Endothelial cell of umbilical vein (primary cell): Measurements from ENCODE around the gene OLFM1. TPM values are rescaled to one million over a fixed set of nuclear protein-coding genes. Genes with fewer than 3 reads are reported as not detected.

ENCODE experiments used
- BruUV-seq: library from RNA; stranded (reverse); fragments of 400-500 nt; replicated peaks from 2 replicates; lab custom pipeline; 2021; lab: Mats Ljungman, UMichigan
- CTCF ChIA-PET: fragments of 300-600, 350-600 bp; sonication (Branson Sonifier 250); formaldehyde crosslinking; loops from one replicate; lab custom pipeline; 2021; ENCODE audit warnings: antibody characterized with exemption, inconsistent platforms; lab: Charles Lee
- POLR2A ChIA-PET: fragments of 300-600, 350-600 bp; sonication (Branson Sonifier 250); formaldehyde crosslinking; loops from one replicate; lab custom pipeline; 2021; ENCODE audit warnings: antibody characterized with exemption, inconsistent platforms; lab: Charles Lee
- DNase-seq: peaks from one replicate; pipeline ENCODE4 v3.0.0-alpha.2; 2011; ENCODE audit warnings: low read depth, low spot score
- FAIRE-seq: peaks from 2 replicates; lab custom pipeline; 2011; peaks lifted over from hg19 to GRCh38; lab: Jason Lieb, UNC
- H2AFZ ChIP-seq: 2 replicates; pipeline ENCODE4 v1.6.0; 2012; ENCODE audit warnings: low read depth, low read length, control low read depth, inconsistent platforms
- H3K27ac ChIP-seq: 2 replicates; pipeline ENCODE4 v1.5.1; 2011; ENCODE audit warnings: low read depth, mild to moderate bottlenecking, control low read depth, low read length, moderate library complexity; ENCODE audit not compliant: insufficient read depth
- H3K27me3 ChIP-seq, 2 experiments: 2 replicates each; pipeline versions ENCODE4 v1.6.0 to v1.6.1; 2011; ENCODE audit warnings: low read length in 2 of 2, mixed read lengths in 1 of 2; ENCODE audit not compliant: control insufficient read depth in 2 of 2, insufficient read depth in 2 of 2
- H3K36me3 ChIP-seq, 2 experiments: 2 replicates in 1 of 2; 3 replicates in 1 of 2; pipeline ENCODE4 v1.5.1; 2011; ENCODE audit warnings: low read length in 2 of 2, mild to moderate bottlenecking in 1 of 2, moderate library complexity in 1 of 2; ENCODE audit not compliant: control insufficient read depth in 2 of 2, insufficient read depth in 2 of 2; ENCODE audit errors: extremely low read depth in 1 of 2
- H3K4me1 ChIP-seq: 3 replicates; pipeline ENCODE4 v1.5.1; 2011; ENCODE audit warnings: mild to moderate bottlenecking, low read length; ENCODE audit not compliant: control insufficient read depth, insufficient read depth; ENCODE audit errors: extremely low read depth
- H3K4me2 ChIP-seq: 2 replicates; pipeline ENCODE4 v1.6.1; 2011; ENCODE audit warnings: low read length, control low read depth, mixed read lengths; ENCODE audit not compliant: insufficient read depth
- H3K4me3 ChIP-seq, 3 experiments: fragments of 200-600 bp in 1 of 3; sonication (generic), shearing (Covaris generic) in 1 of 3; replicated peaks in 1 of 3; 2 replicates each; pipeline ENCODE4 v1.5.1; 2011 to 2016; ENCODE audit warnings: control low read depth in 3 of 3, low read length in 3 of 3, mild to moderate bottlenecking in 2 of 3, inconsistent platforms in 1 of 3, low read depth in 1 of 3, moderate library complexity in 1 of 3; ENCODE audit not compliant: insufficient read depth in 1 of 3
- H3K79me2 ChIP-seq: 2 replicates; pipeline ENCODE4 v1.6.0; 2012; ENCODE audit warnings: low read length, inconsistent platforms; ENCODE audit not compliant: control insufficient read depth, insufficient read depth
- H3K9ac ChIP-seq: replicated peaks from 2 replicates; pipeline ENCODE3; 2011; ENCODE audit warnings: low read length, control low read depth; ENCODE audit not compliant: insufficient read depth; ENCODE audit errors: extremely low read depth
- H3K9me1 ChIP-seq: replicated peaks from 3 replicates; pipeline ENCODE4 v1.6.0; 2011; ENCODE audit warnings: mild to moderate bottlenecking, low read length; ENCODE audit not compliant: control insufficient read depth, insufficient read depth; ENCODE audit errors: extremely low read depth
- H3K9me3 ChIP-seq: replicated peaks from 2 replicates; pipeline ENCODE4 v1.5.1; 2012; ENCODE audit warnings: low read length, inconsistent platforms; ENCODE audit not compliant: control insufficient read depth, insufficient read depth
- H4K20me1 ChIP-seq: replicated peaks from 2 replicates; pipeline ENCODE3; 2011; ENCODE audit warnings: mild to moderate bottlenecking, low read length; ENCODE audit not compliant: control insufficient read depth, insufficient read depth; ENCODE audit errors: extremely low read depth
- CTCF ChIP-seq, 2 donors: IDR thresholded peaks; 1 replicate in 1 of 2; 2 replicates in 1 of 2; pipeline ENCODE4 v1.5.1; 2011; ENCODE audit warnings: low read length in 2 of 2, mild to moderate bottlenecking in 2 of 2, moderate library complexity in 2 of 2, control low read depth in 1 of 2, inconsistent platforms in 1 of 2, low read depth in 1 of 2; ENCODE audit not compliant: insufficient read depth in 1 of 2; ENCODE audit errors: extremely low read depth in 1 of 2
- EZH2 ChIP-seq: IDR thresholded peaks from 2 replicates; pipeline ENCODE4 v1.6.1; 2012; ENCODE audit warnings: borderline replicate concordance, low read depth, mild to moderate bottlenecking, moderate library complexity, low read length, inconsistent platforms; ENCODE audit not compliant: severe bottlenecking
- MYC ChIP-seq: IDR thresholded peaks from one replicate; pipeline ENCODE4 v1.6.1; 2011; ENCODE audit warnings: mild to moderate bottlenecking, low read depth, low read length
- POLR2A ChIP-seq: IDR thresholded peaks from 2 replicates; pipeline ENCODE4 v1.6.1; 2012; ENCODE audit warnings: low read depth, mild to moderate bottlenecking, control low read depth, low read length
- dilution Hi-C: fragments of 300-500 bp; cut with MboI; formaldehyde crosslinking; loops from one replicate; pipeline ENCODE4 v1.15.0; 2019; ENCODE audit warnings: low sequenced_read_pairs; ENCODE audit not compliant: extremely low pct_ligation_motif_present
- intact Hi-C: fragments of 100-400 bp; cut with micrococcal nuclease; formaldehyde crosslinking; loops from one replicate; pipeline ENCODE4 v1.10.0; 2022
- polyA plus RNA-seq, 4 experiments: library from polyadenylated mRNA; depleted of rRNA in 3 of 4; stranded (reverse) in 3 of 4; unstranded in 1 of 4; fragments of >200 nt; gene quantifications; 2 replicates each; pipeline versions ENCODE4 v1.2.1 to v1.2.3, GENCODE V29; 2011 to 2012; ENCODE audit warnings: missing spikeins in 1 of 4
- total RNA-seq: library from RNA; stranded (reverse); gene quantifications from 2 replicates; pipeline ENCODE4 v1.2.3, GENCODE V29; 2021
- TF ChIP-seq, protein P1 (sequence below): IDR thresholded peaks from 2 replicates; pipeline ENCODE4 v1.6.1; 2011; ENCODE audit not compliant: insufficient read depth, insufficient read length

OLFM1 gene
- total and polyA plus RNA-seq, 2 donors (not counting 3 experiments of a cell fraction or from before 2014, with no cell fraction given), result 0.07 to 0.95 TPM

DNA sequence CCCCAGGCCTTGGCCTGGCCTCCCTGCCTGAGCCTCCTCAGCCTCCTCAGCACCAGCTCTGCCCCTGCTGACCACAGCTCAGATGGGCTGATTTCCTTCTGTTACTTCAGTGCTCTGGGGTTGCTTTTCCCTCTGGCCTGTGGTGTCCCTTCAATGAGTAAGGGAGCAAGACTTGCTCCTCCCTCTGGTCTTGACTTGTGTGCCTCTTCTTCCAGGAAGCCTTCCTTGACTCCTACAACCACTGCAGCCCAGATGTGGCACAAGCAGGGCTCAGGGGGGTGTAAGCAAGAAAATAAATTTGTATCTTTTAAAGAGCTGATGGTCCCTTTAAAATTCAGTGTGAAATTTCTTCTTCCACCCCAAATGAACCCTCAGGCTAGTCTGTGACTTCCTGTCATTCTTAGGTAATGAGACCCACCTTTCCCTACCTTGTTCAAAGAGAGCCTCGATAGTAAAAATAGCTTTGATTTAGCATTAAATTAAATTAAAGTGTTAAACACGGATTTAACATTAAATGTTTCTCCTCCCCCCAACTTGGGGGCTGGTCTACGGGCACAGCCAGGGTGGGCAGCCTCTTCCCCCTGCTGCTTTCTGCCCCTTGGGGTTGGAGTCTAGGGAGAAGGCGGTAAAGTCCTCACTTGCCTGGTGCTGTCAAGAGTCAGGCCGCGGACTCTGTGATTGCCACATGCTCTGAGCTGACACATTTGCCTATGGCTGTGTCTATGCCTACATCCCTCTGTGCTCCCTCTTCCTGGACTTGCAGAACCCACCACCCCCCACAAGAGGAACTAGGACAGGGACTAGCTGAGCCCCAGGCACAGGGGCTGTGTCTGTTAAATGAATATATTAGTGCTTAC lies 64.5 kb downstream of the OLFM1 start:
- no peaks in the 10 kb centered on the region for H3K4me1 ChIP-seq
- TF ChIP-seq POLR2A, result no peak
- TF ChIP-seq EZH2, result no peak
- TF ChIP-seq, protein P1, sequence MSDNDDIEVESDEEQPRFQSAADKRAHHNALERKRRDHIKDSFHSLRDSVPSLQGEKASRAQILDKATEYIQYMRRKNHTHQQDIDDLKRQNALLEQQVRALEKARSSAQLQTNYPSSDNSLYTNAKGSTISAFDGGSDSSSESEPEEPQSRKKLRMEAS, result no peak
- TF ChIP-seq CTCF (IDR thresholded peaks at IDR 0.05; ENCODE audit: extremely low read depth in 1 of 2, insufficient read depth in 1 of 2, low read depth in 1 of 2, low read length in 2 of 2), result no peak
- TF ChIP-seq MYC, result no peak
- DNase-seq (no peak), FAIRE-seq (no peak)
- BruUV-seq, result no TSS peak
- H3K4me3 ChIP-seq, result no peak overlapping the region
- no peaks in the 10 kb centered on the region for H3K36me3 ChIP-seq
- no peak overlapping the region for H3K4me2 ChIP-seq
- dilution Hi-C loops, result no loop called here
- H4K20me1 ChIP-seq, result no peaks in the 10 kb centered on the region
- no peak overlapping the region for H2AFZ ChIP-seq
- H3K9ac ChIP-seq, result no peak overlapping the region
- no peaks in the 10 kb centered on the region for H3K9me1 ChIP-seq
- H3K27me3 ChIP-seq, result no peaks in the 10 kb centered on the region
- ChIA-PET POLR2A (no interaction called here), CTCF (no interaction called here)
- intact Hi-C loops, result no loop called here
- H3K9me3 ChIP-seq, result peaks cover 3% of the 10 kb centered on the region
- no peak overlapping the region for H3K27ac ChIP-seq
- no peaks in the 10 kb centered on the region for H3K79me2 ChIP-seq
